Thyroid gland (tissue), 4 donors: ENCODE data around the gene CEACAM5.

ENCODE experiments used
- POLR2A ChIP-seq, 2 donors: fragments of 450-650 bp; IDR thresholded peaks; one replicate each; pipeline ENCODE4 v1.6.1; 2017; ENCODE audit warnings: antibody characterized with exemption in 2 of 2, mild to moderate bottlenecking in 2 of 2, moderate library complexity in 1 of 2
- TF ChIP-seq, protein P1 (sequence below), 6 experiments: fragments of 200-600 bp in 3 of 6; fragments of 450-650 bp in 3 of 6; sonication (generic) in 3 of 6; IDR thresholded peaks; one replicate each; pipeline ENCODE4 v1.5.1; 2016 to 2019; ENCODE audit warnings: antibody characterized with exemption in 6 of 6, mild to moderate bottlenecking in 2 of 6, inconsistent platforms in 1 of 6, moderate library complexity in 1 of 6

DNA sequence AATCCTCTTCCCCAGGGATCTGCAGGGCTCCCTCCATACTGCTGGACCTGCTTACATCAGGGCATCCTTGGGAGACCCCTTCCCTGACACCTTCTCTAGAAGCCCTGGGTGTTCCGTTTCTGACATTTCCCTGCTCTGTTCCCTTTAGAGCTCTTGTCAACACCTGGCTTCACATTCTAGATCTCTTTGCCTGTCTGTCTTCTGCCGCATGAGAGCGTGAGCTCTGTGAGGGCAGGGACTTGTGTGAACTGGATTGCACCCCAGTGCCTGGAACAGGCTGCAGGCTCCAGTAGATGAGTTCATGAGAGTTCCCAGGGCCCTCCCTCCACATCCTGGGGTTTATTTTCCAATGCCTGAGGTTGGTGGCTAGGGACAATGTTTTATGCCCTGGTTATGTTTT, 21.0 kb upstream of the CEACAM5 start:
- TF ChIP-seq, protein P1, sequence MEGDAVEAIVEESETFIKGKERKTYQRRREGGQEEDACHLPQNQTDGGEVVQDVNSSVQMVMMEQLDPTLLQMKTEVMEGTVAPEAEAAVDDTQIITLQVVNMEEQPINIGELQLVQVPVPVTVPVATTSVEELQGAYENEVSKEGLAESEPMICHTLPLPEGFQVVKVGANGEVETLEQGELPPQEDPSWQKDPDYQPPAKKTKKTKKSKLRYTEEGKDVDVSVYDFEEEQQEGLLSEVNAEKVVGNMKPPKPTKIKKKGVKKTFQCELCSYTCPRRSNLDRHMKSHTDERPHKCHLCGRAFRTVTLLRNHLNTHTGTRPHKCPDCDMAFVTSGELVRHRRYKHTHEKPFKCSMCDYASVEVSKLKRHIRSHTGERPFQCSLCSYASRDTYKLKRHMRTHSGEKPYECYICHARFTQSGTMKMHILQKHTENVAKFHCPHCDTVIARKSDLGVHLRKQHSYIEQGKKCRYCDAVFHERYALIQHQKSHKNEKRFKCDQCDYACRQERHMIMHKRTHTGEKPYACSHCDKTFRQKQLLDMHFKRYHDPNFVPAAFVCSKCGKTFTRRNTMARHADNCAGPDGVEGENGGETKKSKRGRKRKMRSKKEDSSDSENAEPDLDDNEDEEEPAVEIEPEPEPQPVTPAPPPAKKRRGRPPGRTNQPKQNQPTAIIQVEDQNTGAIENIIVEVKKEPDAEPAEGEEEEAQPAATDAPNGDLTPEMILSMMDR (IDR thresholded peaks at IDR 0.05) = no peak
- TF ChIP-seq POLR2A (IDR thresholded peaks at IDR 0.05) = no peak
